WTC11 (cell line): Measurements from ENCODE around the gene ATRX. TPM values are rescaled to one million over a fixed set of nuclear protein-coding genes. Genes with fewer than 3 reads are reported as not detected.

Experiments
- ATAC-seq: fragments of 200-7000 bp; cut with Tn5 transposase; 2 replicates; pipeline ENCODE4 v1.10.0; 2021; ENCODE audit warnings: mild to moderate bottlenecking, moderate library complexity
- CTCF ChIA-PET: fragments of 300-600 bp; sonication (Branson Sonifier 250); formaldehyde crosslinking; loops from one replicate; lab custom pipeline; 2021; ENCODE audit warnings: antibody characterized with exemption; lab: Charles Lee
- POLR2A ChIA-PET: fragments of 350-600 bp; sonication (Branson Sonifier 250); formaldehyde crosslinking; loops from one replicate; lab custom pipeline; 2021; ENCODE audit warnings: antibody characterized with exemption; lab: Charles Lee
- DNase-seq: peaks from one replicate; pipeline ENCODE4 v3.0.0; 2021; ENCODE audit warnings: low spot score
- H3K27ac Mint-ChIP-seq: 2 replicates; pipeline ENCODE4 v1.8.0; 2021; ENCODE audit warnings: mixed read lengths
- H3K27me3 Mint-ChIP-seq: 2 replicates; pipeline ENCODE4 v1.8.0; 2021; ENCODE audit warnings: low read depth, mild to moderate bottlenecking, moderate library complexity, mixed read lengths
- H3K36me3 Mint-ChIP-seq: 2 replicates; pipeline ENCODE4 v1.8.0; 2021; ENCODE audit warnings: mixed read lengths
- H3K4me1 Mint-ChIP-seq: 2 replicates; pipeline ENCODE4 v1.8.0; 2022; ENCODE audit warnings: mixed read lengths
- H3K4me3 Mint-ChIP-seq: 2 replicates; pipeline ENCODE4 v1.8.0; 2021; ENCODE audit warnings: mild to moderate bottlenecking, moderate library complexity, mixed read lengths
- H3K9me3 Mint-ChIP-seq: 2 replicates; pipeline ENCODE4 v1.8.0; 2021; ENCODE audit warnings: mixed read lengths
- CBFB ChIP-seq: sonication (generic); formaldehyde crosslinking; IDR thresholded peaks from 2 replicates; pipeline ENCODE4 v1.8.1; 2022; ENCODE audit warnings: mild to moderate bottlenecking, low read depth, missing genetic modification reagents
- ELF4 ChIP-seq: sonication (generic); formaldehyde crosslinking; IDR thresholded peaks from 2 replicates; pipeline ENCODE4 v1.8.1; 2022; ENCODE audit warnings: low read depth, mild to moderate bottlenecking, moderate library complexity, missing genetic modification reagents
- EMX1 ChIP-seq: fragments of 250-450 bp; sonication (Bioruptor Pico); IDR thresholded peaks from 2 replicates; pipeline ENCODE4 v1.8.0; 2021; ENCODE audit warnings: mild to moderate bottlenecking
- GABPB1 ChIP-seq: sonication (generic); formaldehyde crosslinking; IDR thresholded peaks from 2 replicates; pipeline ENCODE4 v1.8.1; 2023; ENCODE audit warnings: mild to moderate bottlenecking, missing genetic modification reagents
- GRHL2 ChIP-seq: fragments of 250-450 bp; sonication (Bioruptor Pico); IDR thresholded peaks from 2 replicates; pipeline ENCODE4 v1.8.0; 2022; ENCODE audit warnings: mild to moderate bottlenecking, moderate library complexity; ENCODE audit not compliant: insufficient replicate concordance, severe bottlenecking
- GTF2I ChIP-seq: fragments of 250-450 bp; sonication (Bioruptor Pico); conservative IDR thresholded peaks from 2 replicates; pipeline ENCODE4 v1.4.0; 2021; ENCODE audit warnings: mild to moderate bottlenecking
- HMGA2 ChIP-seq: fragments of 250-450 bp; sonication (Bioruptor Pico); IDR thresholded peaks from 2 replicates; pipeline ENCODE4 v1.4.0; 2021; ENCODE audit warnings: mild to moderate bottlenecking, moderate library complexity
- IRF2 ChIP-seq: sonication (generic); formaldehyde crosslinking; IDR thresholded peaks from 2 replicates; pipeline ENCODE4 v1.8.0; 2022; ENCODE audit warnings: low read depth, missing genetic modification reagents, borderline replicate concordance
- KAT7 ChIP-seq: sonication (generic); formaldehyde crosslinking; IDR thresholded peaks from 2 replicates; pipeline ENCODE4 v1.8.1; 2023; ENCODE audit warnings: missing genetic modification reagents, mild to moderate bottlenecking, borderline replicate concordance
- MXD4 ChIP-seq: fragments of 250-450 bp; sonication (Bioruptor Pico); IDR thresholded peaks from 2 replicates; pipeline ENCODE4 v1.8.0; 2021; ENCODE audit warnings: mild to moderate bottlenecking, moderate library complexity, borderline replicate concordance
- MYBL2 ChIP-seq: sonication (generic); formaldehyde crosslinking; IDR thresholded peaks from 2 replicates; pipeline ENCODE4 v1.8.1; 2023; ENCODE audit warnings: mild to moderate bottlenecking, moderate library complexity, missing genetic modification reagents
- NR1H2 ChIP-seq: sonication (generic); formaldehyde crosslinking; IDR thresholded peaks from 2 replicates; pipeline ENCODE4 v1.9.0; 2021; ENCODE audit warnings: mild to moderate bottlenecking, moderate library complexity, missing genetic modification reagents
- NR3C1 ChIP-seq: sonication (generic); formaldehyde crosslinking; conservative IDR thresholded peaks from 2 replicates; pipeline ENCODE4 v1.8.1; 2023; ENCODE audit warnings: low read depth, mild to moderate bottlenecking, missing genetic modification reagents
- OVOL2 ChIP-seq: fragments of 250-450 bp; sonication (Bioruptor Pico); IDR thresholded peaks from 2 replicates; pipeline ENCODE4 v1.9.0; 2021; ENCODE audit warnings: mild to moderate bottlenecking, borderline replicate concordance
- TEAD4 ChIP-seq: sonication (generic); formaldehyde crosslinking; IDR thresholded peaks from 2 replicates; pipeline ENCODE4 v1.8.0; 2022; ENCODE audit warnings: mild to moderate bottlenecking, missing genetic modification reagents
- TP53 ChIP-seq: sonication (generic); formaldehyde crosslinking; IDR thresholded peaks from 2 replicates; pipeline ENCODE4 v1.8.1; 2023; ENCODE audit warnings: mild to moderate bottlenecking, missing genetic modification reagents
- ZNF263 ChIP-seq: sonication (generic); formaldehyde crosslinking; IDR thresholded peaks from 2 replicates; pipeline ENCODE4 v1.8.1; 2022; ENCODE audit warnings: low read depth, mild to moderate bottlenecking, moderate library complexity, missing genetic modification reagents
- ZNF317 ChIP-seq: sonication (generic); formaldehyde crosslinking; IDR thresholded peaks from 2 replicates; pipeline ENCODE4 v1.8.1; 2023; ENCODE audit warnings: low read depth, mild to moderate bottlenecking, moderate library complexity, missing genetic modification reagents, borderline replicate concordance
- ZNF671 ChIP-seq: fragments of 250-450 bp; sonication (Bioruptor Pico); IDR thresholded peaks from 2 replicates; pipeline ENCODE4 v1.8.0; 2021; ENCODE audit warnings: mild to moderate bottlenecking
- total RNA-seq: library from RNA; stranded (reverse); gene quantifications from 3 replicates; pipeline ENCODE4 v1.2.3, GENCODE V29; 2021
- TF ChIP-seq, protein P1 (sequence below): sonication (generic); formaldehyde crosslinking; IDR thresholded peaks from 2 replicates; pipeline ENCODE4 v1.8.0; 2022; ENCODE audit warnings: mild to moderate bottlenecking, missing genetic modification reagents
- TF ChIP-seq, protein P2 (sequence below): fragments of 250-450 bp; sonication (Bioruptor Pico); IDR thresholded peaks from 2 replicates; pipeline ENCODE4 v1.9.0; 2021; ENCODE audit warnings: moderate library complexity, mild to moderate bottlenecking, inconsistent platforms, borderline replicate concordance
- TF ChIP-seq, protein P3 (sequence below): sonication (generic); formaldehyde crosslinking; IDR thresholded peaks from 2 replicates; pipeline ENCODE4 v1.8.1; 2023; ENCODE audit warnings: mild to moderate bottlenecking, missing genetic modification reagents
- TF ChIP-seq, protein P4 (sequence below): sonication (generic); formaldehyde crosslinking; IDR thresholded peaks from 2 replicates; pipeline ENCODE4 v1.8.1; 2023; ENCODE audit warnings: mild to moderate bottlenecking, missing genetic modification reagents, moderate library complexity
- TF ChIP-seq, protein P5 (sequence below): sonication (generic); formaldehyde crosslinking; IDR thresholded peaks from 2 replicates; pipeline ENCODE4 v1.8.0; 2023; ENCODE audit warnings: mild to moderate bottlenecking, missing genetic modification reagents
- TF ChIP-seq, protein P6 (sequence below): fragments of 250-450 bp; sonication (Bioruptor Pico); conservative IDR thresholded peaks from 2 replicates; pipeline ENCODE4 v1.9.0; 2021; ENCODE audit warnings: mild to moderate bottlenecking

Gene ATRX
- total RNA-seq, 1 experiment from 2014 or later: 96.6 TPM

DNA sequence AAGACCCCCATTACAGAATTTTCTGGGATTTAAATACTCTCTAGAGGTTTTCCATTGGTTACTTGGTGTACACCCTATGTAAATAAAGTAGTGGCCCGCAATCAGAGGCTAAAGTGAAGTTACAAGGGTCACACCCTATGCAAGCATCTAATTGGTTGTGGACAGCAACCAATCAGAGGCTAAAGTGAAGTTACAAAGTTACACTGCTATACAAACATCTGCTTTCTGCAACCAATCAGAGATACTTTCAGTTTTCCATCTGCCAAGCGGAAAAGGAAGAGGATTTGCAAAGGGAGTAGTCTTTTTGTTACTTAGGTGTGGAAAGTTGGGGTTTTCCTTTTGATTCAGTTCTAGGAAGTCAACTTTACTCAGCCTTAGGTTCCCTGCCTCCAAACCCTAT lies 2.0 kb upstream of the ATRX start:
- POLR2A ChIA-PET: no interaction called here
- ATAC-seq: no peak
- no peak overlapping the region for H3K27ac Mint-ChIP-seq

DNA sequence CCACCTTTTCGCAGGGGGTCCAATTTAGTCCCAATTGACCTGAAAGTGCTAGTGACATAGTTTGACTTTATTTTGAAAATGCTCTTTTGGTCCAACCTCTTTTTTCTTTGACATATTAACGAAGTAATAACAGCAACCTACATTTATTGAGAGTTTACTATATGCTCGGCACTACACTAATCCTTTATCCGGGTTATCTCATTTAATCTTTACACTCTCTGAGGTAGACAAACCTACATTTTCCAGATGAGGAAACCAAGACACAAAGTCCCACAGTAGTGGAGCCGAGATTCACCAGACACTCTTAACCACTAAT lies 307 bp upstream of the ATRX start:
- Mint-ChIP-seq H3K27me3 (no peaks in the 10 kb centered on the region; the same call in 1 of the 2 replicates), H3K27ac (peak overlapping the region; percentile 100), H3K36me3 (no peaks in the 10 kb centered on the region), H3K9me3 (no peaks in the 10 kb centered on the region), H3K4me3 (peak overlapping the region; percentile 97), H3K4me1 (peaks cover 19% of the 10 kb centered on the region)
- TF ChIP-seq, protein P1, sequence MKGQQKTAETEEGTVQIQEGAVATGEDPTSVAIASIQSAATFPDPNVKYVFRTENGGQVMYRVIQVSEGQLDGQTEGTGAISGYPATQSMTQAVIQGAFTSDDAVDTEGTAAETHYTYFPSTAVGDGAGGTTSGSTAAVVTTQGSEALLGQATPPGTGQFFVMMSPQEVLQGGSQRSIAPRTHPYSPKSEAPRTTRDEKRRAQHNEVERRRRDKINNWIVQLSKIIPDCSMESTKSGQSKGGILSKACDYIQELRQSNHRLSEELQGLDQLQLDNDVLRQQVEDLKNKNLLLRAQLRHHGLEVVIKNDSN (CRISPR knock-in tag): no peak
- TF ChIP-seq ZNF671 (CRISPR knock-in tag) (no peak), ELF4 (CRISPR knock-in tag) (no peak), NR3C1 (CRISPR knock-in tag) (no peak)
- POLR2A ChIA-PET: no interaction called here
- DNase-seq: no peak
- ATAC-seq: no peak; the same call in 1 of the 2 replicates
- CTCF ChIA-PET: no interaction called here

More for the DNA sequence above, 2.0 kb upstream of the ATRX start:
- H3K4me1 Mint-ChIP-seq: peaks cover 14% of the 10 kb centered on the region
- CTCF ChIA-PET: no interaction called here
- DNase-seq: no peak
- H3K36me3 Mint-ChIP-seq: no peaks in the 10 kb centered on the region
- no peaks in the 10 kb centered on the region for H3K9me3 Mint-ChIP-seq
- no peak overlapping the region for H3K4me3 Mint-ChIP-seq
- TF ChIP-seq GRHL2 (no peak), ZNF671 (CRISPR knock-in tag) (no peak), ZNF317 (CRISPR knock-in tag) (no peak), OVOL2 (CRISPR knock-in tag) (no peak), ZNF263 (CRISPR knock-in tag) (no peak), EMX1 (CRISPR knock-in tag) (no peak), CBFB (CRISPR knock-in tag) (no peak), GABPB1 (no peak), MXD4 (no peak), KAT7 (no peak), GTF2I (CRISPR knock-in tag) (no peak)
- TF ChIP-seq, protein P2, sequence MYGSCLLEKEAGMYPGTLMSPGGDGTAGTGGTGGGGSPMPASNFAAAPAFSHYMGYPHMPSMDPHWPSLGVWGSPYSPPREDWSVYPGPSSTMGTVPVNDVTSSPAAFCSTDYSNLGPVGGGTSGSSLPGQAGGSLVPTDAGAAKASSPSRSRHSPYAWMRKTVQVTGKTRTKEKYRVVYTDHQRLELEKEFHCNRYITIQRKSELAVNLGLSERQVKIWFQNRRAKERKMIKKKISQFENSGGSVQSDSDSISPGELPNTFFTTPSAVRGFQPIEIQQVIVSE (CRISPR knock-in tag): no peak
- H3K27me3 Mint-ChIP-seq: no peaks in the 10 kb centered on the region; the same call in 1 of the 2 replicates

DNA sequence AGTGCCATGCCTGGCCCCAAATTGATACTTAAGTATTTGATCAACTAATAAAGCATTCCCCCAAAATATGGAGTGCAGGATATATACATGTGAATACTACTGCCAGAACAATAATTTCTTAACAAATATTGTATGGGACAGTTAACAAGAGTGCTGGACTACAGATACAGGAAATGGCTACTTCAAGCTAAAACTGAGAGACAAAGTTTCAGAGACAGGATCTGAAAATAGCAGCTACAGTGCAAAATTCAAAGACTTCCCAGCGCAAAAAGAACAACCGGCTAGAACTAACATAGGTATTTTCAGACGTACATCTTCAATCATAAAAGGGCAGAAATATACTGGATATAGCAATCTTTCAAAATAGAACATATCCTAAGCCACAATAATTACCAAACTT lies 6.3 kb downstream of the ATRX start:
- POLR2A ChIA-PET: no interaction called here
- no peaks in the 10 kb centered on the region for H3K36me3 Mint-ChIP-seq
- TF ChIP-seq, protein P3, sequence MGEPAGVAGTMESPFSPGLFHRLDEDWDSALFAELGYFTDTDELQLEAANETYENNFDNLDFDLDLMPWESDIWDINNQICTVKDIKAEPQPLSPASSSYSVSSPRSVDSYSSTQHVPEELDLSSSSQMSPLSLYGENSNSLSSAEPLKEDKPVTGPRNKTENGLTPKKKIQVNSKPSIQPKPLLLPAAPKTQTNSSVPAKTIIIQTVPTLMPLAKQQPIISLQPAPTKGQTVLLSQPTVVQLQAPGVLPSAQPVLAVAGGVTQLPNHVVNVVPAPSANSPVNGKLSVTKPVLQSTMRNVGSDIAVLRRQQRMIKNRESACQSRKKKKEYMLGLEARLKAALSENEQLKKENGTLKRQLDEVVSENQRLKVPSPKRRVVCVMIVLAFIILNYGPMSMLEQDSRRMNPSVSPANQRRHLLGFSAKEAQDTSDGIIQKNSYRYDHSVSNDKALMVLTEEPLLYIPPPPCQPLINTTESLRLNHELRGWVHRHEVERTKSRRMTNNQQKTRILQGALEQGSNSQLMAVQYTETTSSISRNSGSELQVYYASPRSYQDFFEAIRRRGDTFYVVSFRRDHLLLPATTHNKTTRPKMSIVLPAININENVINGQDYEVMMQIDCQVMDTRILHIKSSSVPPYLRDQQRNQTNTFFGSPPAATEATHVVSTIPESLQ: no peak
- TF ChIP-seq TP53 (CRISPR knock-in tag) (no peak), IRF2 (CRISPR knock-in tag) (no peak), NR1H2 (CRISPR knock-in tag) (no peak), TEAD4 (CRISPR knock-in tag) (no peak), HMGA2 (CRISPR knock-in tag) (no peak), MYBL2 (CRISPR knock-in tag) (no peak)
- TF ChIP-seq, protein P4, sequence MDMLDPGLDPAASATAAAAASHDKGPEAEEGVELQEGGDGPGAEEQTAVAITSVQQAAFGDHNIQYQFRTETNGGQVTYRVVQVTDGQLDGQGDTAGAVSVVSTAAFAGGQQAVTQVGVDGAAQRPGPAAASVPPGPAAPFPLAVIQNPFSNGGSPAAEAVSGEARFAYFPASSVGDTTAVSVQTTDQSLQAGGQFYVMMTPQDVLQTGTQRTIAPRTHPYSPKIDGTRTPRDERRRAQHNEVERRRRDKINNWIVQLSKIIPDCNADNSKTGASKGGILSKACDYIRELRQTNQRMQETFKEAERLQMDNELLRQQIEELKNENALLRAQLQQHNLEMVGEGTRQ (CRISPR knock-in tag): no peak
- TF ChIP-seq, protein P5, sequence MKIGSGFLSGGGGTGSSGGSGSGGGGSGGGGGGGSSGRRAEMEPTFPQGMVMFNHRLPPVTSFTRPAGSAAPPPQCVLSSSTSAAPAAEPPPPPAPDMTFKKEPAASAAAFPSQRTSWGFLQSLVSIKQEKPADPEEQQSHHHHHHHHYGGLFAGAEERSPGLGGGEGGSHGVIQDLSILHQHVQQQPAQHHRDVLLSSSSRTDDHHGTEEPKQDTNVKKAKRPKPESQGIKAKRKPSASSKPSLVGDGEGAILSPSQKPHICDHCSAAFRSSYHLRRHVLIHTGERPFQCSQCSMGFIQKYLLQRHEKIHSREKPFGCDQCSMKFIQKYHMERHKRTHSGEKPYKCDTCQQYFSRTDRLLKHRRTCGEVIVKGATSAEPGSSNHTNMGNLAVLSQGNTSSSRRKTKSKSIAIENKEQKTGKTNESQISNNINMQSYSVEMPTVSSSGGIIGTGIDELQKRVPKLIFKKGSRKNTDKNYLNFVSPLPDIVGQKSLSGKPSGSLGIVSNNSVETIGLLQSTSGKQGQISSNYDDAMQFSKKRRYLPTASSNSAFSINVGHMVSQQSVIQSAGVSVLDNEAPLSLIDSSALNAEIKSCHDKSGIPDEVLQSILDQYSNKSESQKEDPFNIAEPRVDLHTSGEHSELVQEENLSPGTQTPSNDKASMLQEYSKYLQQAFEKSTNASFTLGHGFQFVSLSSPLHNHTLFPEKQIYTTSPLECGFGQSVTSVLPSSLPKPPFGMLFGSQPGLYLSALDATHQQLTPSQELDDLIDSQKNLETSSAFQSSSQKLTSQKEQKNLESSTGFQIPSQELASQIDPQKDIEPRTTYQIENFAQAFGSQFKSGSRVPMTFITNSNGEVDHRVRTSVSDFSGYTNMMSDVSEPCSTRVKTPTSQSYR (CRISPR knock-in tag): no peak
- TF ChIP-seq, protein P6, sequence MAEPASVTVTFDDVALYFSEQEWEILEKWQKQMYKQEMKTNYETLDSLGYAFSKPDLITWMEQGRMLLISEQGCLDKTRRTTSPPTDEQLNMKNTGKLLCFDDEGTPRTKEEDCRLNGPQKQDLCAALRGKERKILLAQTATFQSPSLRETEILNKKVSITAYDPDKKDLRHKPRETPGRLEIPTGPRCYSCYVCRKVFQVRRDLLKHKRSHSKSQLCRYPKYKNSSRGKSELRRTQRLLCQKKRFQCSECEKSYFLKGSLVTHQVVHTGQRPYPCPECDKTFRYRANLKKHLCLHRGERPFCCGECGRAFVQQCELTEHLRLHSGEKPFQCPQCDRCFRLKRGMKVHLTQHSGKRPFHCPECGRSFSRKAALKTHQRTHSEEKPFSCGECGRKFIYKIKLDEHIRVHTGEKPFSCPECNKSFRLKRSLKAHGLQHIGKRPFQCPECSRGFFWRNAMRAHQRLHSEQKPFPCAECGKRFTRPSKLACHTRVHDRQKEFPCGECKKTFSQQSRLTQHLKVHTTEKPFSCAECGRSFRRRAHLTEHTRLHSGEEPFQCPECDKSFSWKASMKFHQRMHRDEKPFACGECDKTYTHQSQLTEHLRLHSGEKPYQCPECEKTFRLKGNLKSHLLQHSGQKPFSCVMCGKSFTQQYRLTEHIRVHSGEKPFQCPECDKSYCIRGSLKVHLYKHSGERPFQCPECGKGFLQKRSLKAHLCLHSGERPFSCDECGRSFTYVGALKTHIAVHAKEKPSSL (CRISPR knock-in tag): no peak

More for the DNA sequence above, 6.3 kb downstream of the ATRX start:
- H3K9me3 Mint-ChIP-seq: no peaks in the 10 kb centered on the region
- no peak for ATAC-seq
- DNase-seq: no peak
- H3K27me3 Mint-ChIP-seq: no peaks in the 10 kb centered on the region
- peaks cover 28% of the 10 kb centered on the region for H3K4me1 Mint-ChIP-seq
- no peak overlapping the region for H3K4me3 Mint-ChIP-seq
- peak overlapping the region; percentile 19 for H3K27ac Mint-ChIP-seq
- CTCF ChIA-PET: no interaction called here
